H1 (cell line): ENCODE data around the gene SLC1A7. TPM values are rescaled to one million over a fixed set of nuclear protein-coding genes. Genes with fewer than 3 reads are reported as not detected.

ENCODE experiments used
- CBX8 ChIP-seq: fragments of 300-800, 300-1000 bp; sonication (generic); IDR thresholded peaks from 2 replicates; pipeline ENCODE4 v1.7.1; 2016; ENCODE audit warnings: low read depth, low read length, borderline replicate concordance
- JUN ChIP-seq: IDR thresholded peaks from 2 replicates; pipeline ENCODE4 v1.6.1; 2011; ENCODE audit warnings: low read depth, mild to moderate bottlenecking, improper control_type of control experiment, low read length
- SAP30 ChIP-seq: fragments of 300-600 bp; sonication (generic); IDR thresholded peaks from 2 replicates; pipeline ENCODE4 v1.7.1; 2012; ENCODE audit warnings: low read length, moderate library complexity, mild to moderate bottlenecking, inconsistent platforms; ENCODE audit not compliant: insufficient read depth, insufficient replicate concordance
- polyA plus RNA-seq, 7 experiments: library from polyadenylated mRNA; depleted of rRNA in 3 of 7; stranded (reverse) in 5 of 7; unstranded in 2 of 7; fragments of >200 nt in 5 of 7; fragments of 200-250 nt in 2 of 7; gene quantifications; 1 replicate in 5 of 7; 2 replicates in 1 of 7; 4 replicates in 1 of 7; pipeline versions ENCODE4 v1.2.1 to v1.2.3, GENCODE V29; 2011 to 2013; ENCODE audit warnings: missing spikeins in 2 of 7, mixed read lengths in 2 of 7
- total RNA-seq: library from RNA; stranded (reverse); fragmentation: NEBNext Ultra II Directional; extraction: Animal tissue kit (Norgen Biotek cat#: 25700); gene quantifications from 2 replicates; pipeline ENCODE4 v1.2.1, GENCODE V29; 2021

Gene SLC1A7
- total and polyA plus RNA-seq, 2 of the 8 experiments (the other 6 are each of a cell fraction or from before 2014, with no cell fraction given): not detected

DNA sequence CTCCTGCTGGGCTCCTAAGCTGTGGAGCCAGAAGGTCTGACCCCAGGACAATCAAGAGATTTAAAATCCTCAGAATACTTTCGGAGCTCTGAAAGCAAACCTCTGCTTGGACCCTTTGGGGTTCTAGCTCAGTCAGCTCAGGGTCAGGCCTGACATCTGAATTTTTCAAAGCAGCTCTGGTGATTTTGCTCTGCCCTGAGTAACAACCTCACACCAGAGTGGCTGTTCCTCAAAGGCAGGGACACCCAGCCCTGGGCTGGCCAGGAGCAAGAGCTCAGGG lies 11.9 kb downstream of the SLC1A7 start (continued):
- TF ChIP-seq CBX8 (no peak), JUN (no peak), SAP30 (no peak)
- TF ChIP-seq, all 59 proteins: peak for 0
